ENCODE data around the gene SLC14A1. TPM values are rescaled to one million over a fixed set of nuclear protein-coding genes. Genes with fewer than 3 reads are reported as not detected.

Gene SLC14A1
- total and polyA plus RNA-seq, 2 of the 4 experiments (the other 2 are of a cell fraction) = 20.5 to 31.9 TPM

DNA sequence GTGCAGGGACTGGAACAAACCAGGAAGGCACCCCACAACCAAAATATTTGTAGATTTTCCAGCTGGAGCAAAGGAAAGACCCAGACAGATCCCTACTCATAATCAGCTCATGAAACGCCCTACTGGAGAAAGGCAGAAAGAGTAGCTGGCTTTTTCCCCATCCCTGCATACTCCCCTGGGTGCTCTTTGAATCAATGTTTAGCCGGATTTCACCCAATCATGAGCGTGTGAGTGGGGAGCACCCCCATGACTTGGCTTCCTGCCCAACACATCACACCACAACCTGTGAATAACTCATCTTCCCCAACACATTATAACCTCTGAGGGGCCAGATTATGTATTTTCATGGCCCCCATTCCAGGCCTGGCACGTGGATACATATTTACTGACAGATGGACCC, 35.1 kb upstream of the SLC14A1 start:
- H3K23ac ChIP-seq (ENCODE audit: low read depth, low read length) = no peak overlapping the region
- no peak overlapping the region for H3K56ac ChIP-seq (ENCODE audit: extremely low read depth, insufficient read depth, low read length)
- intact Hi-C loops (cut with micrococcal nuclease) (no loop called here), in situ Hi-C loops (cut with MboI; ENCODE audit: low sequenced_read_pairs) (no loop called here), dilution Hi-C loops (cut with HindIII; ENCODE audit: low sequenced_read_pairs, unreplicated experiment) (no loop called here)
- no peak overlapping the region for H2AK9ac ChIP-seq (replicated peaks; ENCODE audit: low read depth, low read length, poor library complexity)
- DNase-seq = no peak
- H4K20me1 ChIP-seq (ENCODE audit: insufficient read depth, low read length) = no peaks in the 10 kb centered on the region
- no peak overlapping the region for H4K5ac ChIP-seq (ENCODE audit: low read depth, low read length)
- no peak overlapping the region for H3K9ac ChIP-seq (ENCODE audit: low read depth, low read length)
- H3K36me3 ChIP-seq (ENCODE audit: control insufficient read depth, insufficient read depth, low read length) = no peaks in the 10 kb centered on the region
- H3K4ac ChIP-seq (ENCODE audit: low read depth, low read length) = peak overlapping the region; percentile 8; the same call in 1 of the 2 replicates
- CTCF ChIA-PET = interaction anchor here (3.2 kb wide), 1 partner anchor 191 kb away, joined by 15 read pairs; no protein-coding TSS in a partner anchor
- 0 out of 2 replicates have a peak overlapping the region, but pooled peaks have one; percentile 30 for H2BK120ac ChIP-seq (ENCODE audit: low read depth, low read length)
- H3K14ac ChIP-seq (replicated peaks; ENCODE audit: low read depth, low read length) = no peak overlapping the region
- no peak for ATAC-seq (ENCODE audit: low read depth)
- POLR2A ChIA-PET (ENCODE audit: unreplicated experiment) = no interaction called here
- H2BK20ac ChIP-seq (ENCODE audit: low read depth, low read length) = no peak overlapping the region; the same call in 1 of the 2 replicates
- H3K18ac ChIP-seq (ENCODE audit: low read depth, low read length) = peak overlapping the region; percentile 17; the same call in 1 of the 2 replicates
- WGBS, 2 experiments (ENCODE audit: extremely low coverage in 2 of 2, insufficient read length in 1 of 2) = no CpG with 5 or more reads among the region's 4 CpGs
- H2AK5ac ChIP-seq (ENCODE audit: low read depth, low read length) = no peak overlapping the region
- H3K4me1 ChIP-seq (ENCODE audit: control insufficient read depth, insufficient read depth, low read length) = peaks cover 21% of the 10 kb centered on the region
- no peak overlapping the region for H3K4me3 ChIP-seq (ENCODE audit: insufficient read depth, low read depth, low read length)
- H4K8ac ChIP-seq (ENCODE audit: low read depth in 2 of 2, low read length in 2 of 2) = peak overlapping the region in 1 of 2 experiments; percentile 67; a peak in 1 of 4 replicates
- H3K9me1 ChIP-seq (ENCODE audit: insufficient read depth, low read length) = peaks cover 2% of the 10 kb centered on the region; the same call in 1 of the 2 replicates
- H2BK15ac ChIP-seq (ENCODE audit: low read depth, low read length) = no peak overlapping the region
- TF ChIP-seq MXI1 (IDR thresholded peaks at IDR 0.05; ENCODE audit: borderline replicate concordance, low read depth, low read length) = no peak
- TF ChIP-seq, protein P1, sequence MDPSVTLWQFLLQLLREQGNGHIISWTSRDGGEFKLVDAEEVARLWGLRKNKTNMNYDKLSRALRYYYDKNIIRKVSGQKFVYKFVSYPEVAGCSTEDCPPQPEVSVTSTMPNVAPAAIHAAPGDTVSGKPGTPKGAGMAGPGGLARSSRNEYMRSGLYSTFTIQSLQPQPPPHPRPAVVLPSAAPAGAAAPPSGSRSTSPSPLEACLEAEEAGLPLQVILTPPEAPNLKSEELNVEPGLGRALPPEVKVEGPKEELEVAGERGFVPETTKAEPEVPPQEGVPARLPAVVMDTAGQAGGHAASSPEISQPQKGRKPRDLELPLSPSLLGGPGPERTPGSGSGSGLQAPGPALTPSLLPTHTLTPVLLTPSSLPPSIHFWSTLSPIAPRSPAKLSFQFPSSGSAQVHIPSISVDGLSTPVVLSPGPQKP (IDR thresholded peaks at IDR 0.05; ENCODE audit: borderline replicate concordance, low read depth, low read length) = no peak
- no peak for TF ChIP-seq MAZ (IDR thresholded peaks at IDR 0.05; ENCODE audit: borderline replicate concordance, low read depth, low read length)
- no peak for TF ChIP-seq RAD21 (IDR thresholded peaks at IDR 0.05; ENCODE audit: low read length)
- no peak for TF ChIP-seq CHD1 (IDR thresholded peaks at IDR 0.05; ENCODE audit: low read depth, low read length)
- TF ChIP-seq SMC3 (IDR thresholded peaks at IDR 0.05; ENCODE audit: low read depth, low read length) = no peak
- TF ChIP-seq CEBPB (IDR thresholded peaks at IDR 0.05; ENCODE audit: low read depth, low read length) = no peak
- TF ChIP-seq MAFK (IDR thresholded peaks at IDR 0.05; ENCODE audit: low read depth, low read length) = no peak
- TF ChIP-seq, protein P2, sequence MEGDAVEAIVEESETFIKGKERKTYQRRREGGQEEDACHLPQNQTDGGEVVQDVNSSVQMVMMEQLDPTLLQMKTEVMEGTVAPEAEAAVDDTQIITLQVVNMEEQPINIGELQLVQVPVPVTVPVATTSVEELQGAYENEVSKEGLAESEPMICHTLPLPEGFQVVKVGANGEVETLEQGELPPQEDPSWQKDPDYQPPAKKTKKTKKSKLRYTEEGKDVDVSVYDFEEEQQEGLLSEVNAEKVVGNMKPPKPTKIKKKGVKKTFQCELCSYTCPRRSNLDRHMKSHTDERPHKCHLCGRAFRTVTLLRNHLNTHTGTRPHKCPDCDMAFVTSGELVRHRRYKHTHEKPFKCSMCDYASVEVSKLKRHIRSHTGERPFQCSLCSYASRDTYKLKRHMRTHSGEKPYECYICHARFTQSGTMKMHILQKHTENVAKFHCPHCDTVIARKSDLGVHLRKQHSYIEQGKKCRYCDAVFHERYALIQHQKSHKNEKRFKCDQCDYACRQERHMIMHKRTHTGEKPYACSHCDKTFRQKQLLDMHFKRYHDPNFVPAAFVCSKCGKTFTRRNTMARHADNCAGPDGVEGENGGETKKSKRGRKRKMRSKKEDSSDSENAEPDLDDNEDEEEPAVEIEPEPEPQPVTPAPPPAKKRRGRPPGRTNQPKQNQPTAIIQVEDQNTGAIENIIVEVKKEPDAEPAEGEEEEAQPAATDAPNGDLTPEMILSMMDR (conservative IDR thresholded peaks at IDR 0.05; ENCODE audit: low read depth, low read length) = no peak
- no peak for TF ChIP-seq FOS (IDR thresholded peaks at IDR 0.05; ENCODE audit: low read depth, low read length)
- no peak for TF ChIP-seq NFE2L2 (IDR thresholded peaks at IDR 0.05; ENCODE audit: low read depth, low read length)
- TF ChIP-seq BHLHE40 (IDR thresholded peaks at IDR 0.05; ENCODE audit: low read depth, low read length) = no peak
- TF ChIP-seq, protein P3, sequence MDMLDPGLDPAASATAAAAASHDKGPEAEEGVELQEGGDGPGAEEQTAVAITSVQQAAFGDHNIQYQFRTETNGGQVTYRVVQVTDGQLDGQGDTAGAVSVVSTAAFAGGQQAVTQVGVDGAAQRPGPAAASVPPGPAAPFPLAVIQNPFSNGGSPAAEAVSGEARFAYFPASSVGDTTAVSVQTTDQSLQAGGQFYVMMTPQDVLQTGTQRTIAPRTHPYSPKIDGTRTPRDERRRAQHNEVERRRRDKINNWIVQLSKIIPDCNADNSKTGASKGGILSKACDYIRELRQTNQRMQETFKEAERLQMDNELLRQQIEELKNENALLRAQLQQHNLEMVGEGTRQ (IDR thresholded peaks at IDR 0.05; ENCODE audit: low read depth, low read length) = no peak
- TF ChIP-seq POLR2A (IDR thresholded peaks at IDR 0.05; ENCODE audit: low read depth, low read length) = no peak
- no peak for TF ChIP-seq RFX5 (IDR thresholded peaks at IDR 0.05; ENCODE audit: low read depth, low read length)
- TF ChIP-seq RCOR1 (IDR thresholded peaks at IDR 0.05; ENCODE audit: insufficient replicate concordance, low read length) = no peak
- no peak overlapping the region for H2BK5ac ChIP-seq (ENCODE audit: low read depth, low read length, poor library complexity, severe bottlenecking)
- H3K79me1 ChIP-seq (ENCODE audit: low read depth in 1 of 2, low read length in 2 of 2) = no peaks in the 10 kb centered on the region
- peak overlapping the region; percentile 44; the same call in 1 of the 2 replicates for H4K91ac ChIP-seq (ENCODE audit: insufficient read depth, low read depth, low read length)
- no peaks in the 10 kb centered on the region; the same call in 1 of the 2 replicates for H3K9me3 ChIP-seq (ENCODE audit: control insufficient read depth, insufficient read depth, low read length)
- BruUV-seq (replicated peaks) = no TSS peak
- no peak overlapping the region for H3K4me2 ChIP-seq (ENCODE audit: low read depth, low read length)
- no peak overlapping the region for H2AFZ ChIP-seq (replicated peaks; ENCODE audit: low read length, poor library complexity)
- no peaks in the 10 kb centered on the region for H3K27me3 ChIP-seq (ENCODE audit: control insufficient read depth, insufficient read depth, low read length)
- H3K27ac ChIP-seq (ENCODE audit: insufficient read depth, low read length) = no peak overlapping the region
